ENCODE results near the gene SNAPIN.
A peak's percentile ranks its signal among the peaks of the same experiment; 100 is the strongest.

Gene SNAPIN

DNA sequence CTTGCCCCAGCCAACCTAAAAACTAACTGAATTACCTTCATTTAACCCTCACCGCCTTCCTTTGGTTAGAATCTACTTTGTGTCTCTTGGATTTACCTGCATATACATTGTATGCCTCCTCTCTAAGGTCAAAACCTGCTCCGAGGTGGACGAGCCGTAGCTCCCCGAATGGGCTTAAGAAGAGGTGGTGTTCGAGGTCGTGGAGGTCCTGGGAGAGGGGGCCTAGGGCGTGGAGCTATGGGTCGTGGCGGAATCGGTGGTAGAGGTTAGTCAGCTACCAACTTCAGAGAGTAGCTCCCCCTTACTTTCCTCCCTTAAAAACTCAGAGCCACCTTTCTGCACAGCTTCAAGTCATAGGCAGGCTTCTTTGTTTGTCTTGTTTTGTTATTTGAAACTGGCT is 15.4 kb upstream of the SNAPIN start:
- Histone ChIP-seq H3K4me3 (no peak overlapping the region), H3K9me3 (no peaks in the 10 kb centered on the region), H3K27ac (peak overlapping the region; percentile 10 to 32), H3K4me1 (peaks cover 0 to 24% (median 4%) of the 10 kb centered on the region in 4 donors), H3K27me3 (no peaks in the 10 kb centered on the region), H3K36me3 (peaks cover 77 to 89% (median 81%) of the 10 kb centered on the region in 3 donors)
- intact Hi-C loops (cut with DNase I; ENCODE audit: low total_unique reads) = no loop called here
- peak in 1 of 2 donors; percentile 54 for DNase-seq
- TF ChIP-seq, protein P1, sequence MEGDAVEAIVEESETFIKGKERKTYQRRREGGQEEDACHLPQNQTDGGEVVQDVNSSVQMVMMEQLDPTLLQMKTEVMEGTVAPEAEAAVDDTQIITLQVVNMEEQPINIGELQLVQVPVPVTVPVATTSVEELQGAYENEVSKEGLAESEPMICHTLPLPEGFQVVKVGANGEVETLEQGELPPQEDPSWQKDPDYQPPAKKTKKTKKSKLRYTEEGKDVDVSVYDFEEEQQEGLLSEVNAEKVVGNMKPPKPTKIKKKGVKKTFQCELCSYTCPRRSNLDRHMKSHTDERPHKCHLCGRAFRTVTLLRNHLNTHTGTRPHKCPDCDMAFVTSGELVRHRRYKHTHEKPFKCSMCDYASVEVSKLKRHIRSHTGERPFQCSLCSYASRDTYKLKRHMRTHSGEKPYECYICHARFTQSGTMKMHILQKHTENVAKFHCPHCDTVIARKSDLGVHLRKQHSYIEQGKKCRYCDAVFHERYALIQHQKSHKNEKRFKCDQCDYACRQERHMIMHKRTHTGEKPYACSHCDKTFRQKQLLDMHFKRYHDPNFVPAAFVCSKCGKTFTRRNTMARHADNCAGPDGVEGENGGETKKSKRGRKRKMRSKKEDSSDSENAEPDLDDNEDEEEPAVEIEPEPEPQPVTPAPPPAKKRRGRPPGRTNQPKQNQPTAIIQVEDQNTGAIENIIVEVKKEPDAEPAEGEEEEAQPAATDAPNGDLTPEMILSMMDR (IDR thresholded peaks at IDR 0.05) = no peak

DNA sequence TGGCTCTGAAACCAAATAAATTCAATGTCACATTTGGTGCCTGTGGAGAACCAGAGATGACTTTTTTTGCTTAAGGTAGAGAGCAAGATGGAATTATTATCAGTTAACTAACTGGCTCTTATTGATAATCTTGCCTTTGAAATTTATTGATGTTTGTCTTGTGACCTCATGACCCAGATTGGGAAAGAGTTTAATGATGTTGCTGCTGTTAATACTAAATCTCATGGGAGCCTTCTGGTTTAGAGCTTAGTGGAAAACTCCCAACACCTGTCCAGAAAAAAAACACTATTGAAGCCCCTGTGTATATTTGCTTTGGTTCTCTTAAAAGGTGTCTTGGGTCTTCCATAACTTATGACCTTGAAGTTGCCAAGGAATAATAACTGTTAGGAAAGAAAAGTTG is 14.7 kb upstream of the SNAPIN start:
- H3K9me3 ChIP-seq = no peaks in the 10 kb centered on the region
- H3K36me3 ChIP-seq = peaks cover 70 to 82% (median 74%) of the 10 kb centered on the region in 3 donors
- no peak overlapping the region for H3K4me3 ChIP-seq
- intact Hi-C loops (cut with DNase I; ENCODE audit: low total_unique reads) = no loop called here
- H3K4me1 ChIP-seq = peaks cover 0 to 20% (median 4%) of the 10 kb centered on the region in 4 donors
- H3K27ac ChIP-seq = peak overlapping the region; percentile 10 to 32
- no peak for DNase-seq
- TF ChIP-seq, protein P1 (IDR thresholded peaks at IDR 0.05) = no peak
- no peaks in the 10 kb centered on the region for H3K27me3 ChIP-seq

DNA sequence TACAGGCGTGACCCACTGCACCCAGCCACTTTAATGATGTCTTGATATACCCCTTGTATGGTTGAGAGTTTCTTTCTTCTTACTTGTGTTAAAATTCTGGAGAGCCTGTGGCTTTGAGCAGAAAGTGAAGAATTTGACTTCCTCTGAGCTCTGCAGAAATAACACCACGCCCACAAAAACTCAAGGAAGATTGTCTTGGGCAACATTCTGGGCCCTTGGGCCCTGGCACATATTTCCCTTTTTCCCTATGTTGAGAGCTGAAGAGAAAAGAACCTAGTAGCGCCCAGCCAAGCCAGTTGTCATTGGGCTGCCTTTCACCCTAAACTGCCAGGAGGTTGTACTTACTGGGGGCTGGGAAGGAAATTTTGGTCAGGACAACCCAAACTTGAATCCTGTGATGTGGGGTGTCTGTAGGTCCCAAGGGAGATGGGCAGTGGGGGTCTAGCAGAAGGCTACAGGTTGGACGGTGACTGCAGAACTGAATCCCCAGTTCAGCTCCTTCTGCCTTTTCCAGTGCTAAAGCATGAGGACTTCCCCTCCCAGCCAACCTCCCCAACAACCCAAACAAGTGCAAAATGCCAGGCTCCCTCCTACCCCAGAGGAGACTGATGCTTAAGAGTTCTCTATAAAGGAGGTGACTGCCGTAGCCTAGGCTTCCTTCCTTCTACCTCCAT is 11.7 kb upstream of the SNAPIN start:
- H3K27me3 ChIP-seq = no peaks in the 10 kb centered on the region
- TF ChIP-seq, protein P1 (IDR thresholded peaks at IDR 0.05) = no peak

GRCh38 chr1:153647346-153647714 is 11.2 kb upstream of the SNAPIN start:
- TF ChIP-seq, protein P1 (IDR thresholded peaks at IDR 0.05) = no peak
- H3K27ac ChIP-seq = peak overlapping the region in 1 of 2 donors; percentile 11
- peaks cover 0 to 23% (median 10%) of the 10 kb centered on the region in 4 donors for H3K4me1 ChIP-seq
- H3K9me3 ChIP-seq = no peaks in the 10 kb centered on the region
- no peak overlapping the region for H3K4me3 ChIP-seq
- no peaks in the 10 kb centered on the region for H3K27me3 ChIP-seq
- peaks cover 35 to 47% (median 42%) of the 10 kb centered on the region in 3 donors for H3K36me3 ChIP-seq
- intact Hi-C loops (cut with DNase I; ENCODE audit: low total_unique reads) = no loop called here
- DNase-seq = peak in 1 of 2 donors; percentile 49

More for the DNA sequence above, 11.7 kb upstream of the SNAPIN start:
- Histone ChIP-seq H3K4me3 (no peak overlapping the region), H3K27ac (peak overlapping the region in 1 of 2 donors; percentile 11), H3K9me3 (no peaks in the 10 kb centered on the region), H3K36me3 (peaks cover 40 to 52% (median 47%) of the 10 kb centered on the region in 3 donors), H3K4me1 (peaks cover 0 to 23% (median 10%) of the 10 kb centered on the region in 4 donors)
- DNase-seq = peak in 1 of 2 donors; percentile 63
- intact Hi-C loops (cut with DNase I; ENCODE audit: low total_unique reads) = no loop called here

DNA sequence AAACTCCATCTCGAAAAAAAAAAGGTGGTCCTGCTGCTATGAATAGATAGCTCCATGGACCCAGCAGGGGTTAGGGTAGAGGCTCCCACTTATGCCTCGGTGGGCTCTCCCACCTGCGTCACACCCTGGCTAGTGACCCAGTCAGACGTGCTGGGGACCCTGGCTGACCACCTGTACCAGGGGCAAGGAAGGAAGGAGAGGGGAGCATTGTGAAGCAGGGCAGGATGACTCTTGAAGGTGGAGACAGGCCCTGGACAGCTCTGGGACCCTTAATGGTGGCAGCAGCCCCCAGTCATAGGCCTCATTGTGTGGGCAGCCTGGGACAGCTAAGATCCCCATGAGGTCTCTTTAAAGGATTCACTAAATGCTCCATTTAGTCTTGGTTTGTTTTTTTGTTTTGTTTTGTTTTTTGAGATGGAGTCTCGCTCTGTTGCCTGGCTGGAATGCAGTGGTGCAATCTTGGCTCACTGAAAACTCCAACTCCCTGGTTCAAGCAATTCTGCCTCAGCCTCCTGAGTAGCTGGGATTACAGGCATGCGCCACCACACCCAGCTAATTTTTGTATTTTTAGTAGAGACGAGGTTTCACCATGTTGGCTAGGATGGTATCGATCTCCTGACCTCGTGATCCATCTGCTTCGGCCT is 10.4 kb upstream of the SNAPIN start:
- Histone ChIP-seq H3K36me3 (peaks cover 27 to 39% (median 34%) of the 10 kb centered on the region in 3 donors), H3K9me3 (no peaks in the 10 kb centered on the region), H3K27ac (no peak overlapping the region), H3K4me3 (no peak overlapping the region), H3K4me1 (peaks cover 0 to 21% (median 11%) of the 10 kb centered on the region in 4 donors), H3K27me3 (no peaks in the 10 kb centered on the region)
- peak in 1 of 2 donors; percentile 39 for DNase-seq
- TF ChIP-seq, protein P1 (IDR thresholded peaks at IDR 0.05) = no peak
- intact Hi-C loops (cut with DNase I; ENCODE audit: low total_unique reads) = no loop called here

Data from tibial artery (tissue), 4 donors.